ENCODE measurements around the gene TMEM61.

DNA sequence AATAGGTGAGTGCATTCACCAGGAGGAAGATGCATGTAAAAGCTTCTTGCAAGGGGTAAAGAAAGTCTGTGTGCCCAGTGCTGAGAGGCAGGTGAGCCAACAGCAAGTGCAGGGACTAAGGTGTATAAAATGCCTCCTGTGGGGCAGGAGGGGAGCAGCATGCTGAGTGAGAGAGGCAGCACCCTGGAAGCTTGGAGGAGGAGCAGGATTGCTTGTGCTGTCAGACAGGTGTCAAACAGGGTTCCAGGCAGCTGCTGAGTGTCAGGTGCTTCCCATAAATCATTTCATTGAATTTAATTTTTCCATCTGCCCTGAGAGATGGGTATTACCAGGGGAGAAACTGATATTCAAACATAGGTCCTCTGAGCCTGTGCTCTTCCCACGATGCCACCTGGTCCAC is 32.2 kb downstream of the TMEM61 start:
- TF ChIP-seq CTCF (IDR thresholded peaks at IDR 0.05; ENCODE audit: low read length) (no peak), EZH2 (optimal IDR thresholded peaks at IDR 0.05; ENCODE audit: low read depth, low read length) (no peak), EZH2phosphoT487 (IDR thresholded peaks at IDR 0.05; ENCODE audit: low read length) (no peak)
